HepG2 (cell line): Measurements from ENCODE around the gene RRAS2. TPM values are rescaled to one million over a fixed set of nuclear protein-coding genes. Genes with fewer than 3 reads are reported as not detected.

Source experiments
- ATAC-seq: fragments of 200-7000 bp; cut with Tn5 transposase; 3 replicates; pipeline ENCODE4 v1.9.1; 2020; ENCODE audit warnings: mild to moderate bottlenecking, moderate library complexity
- BruUV-seq: library from RNA; stranded (reverse); fragments of 400-500 nt; replicated peaks from 2 replicates; lab custom pipeline; 2021; lab: Mats Ljungman, UMichigan
- CTCF ChIA-PET: fragments of 300-600 bp; formaldehyde crosslinking; extraction: SDS; loops from one replicate; lab custom pipeline; 2021; ENCODE audit warnings: low total read pairs, inconsistent platforms, low intra/inter-chr PET ratio; lab: Yijun Ruan, JAX
- POLR2A ChIA-PET: fragments of 350-600 bp; sonication (Branson Sonifier 250); formaldehyde crosslinking; loops from one replicate; lab custom pipeline; 2020; ENCODE audit warnings: antibody characterized with exemption, inconsistent platforms; lab: Yijun Ruan, JAX
- DNase-seq: peaks from one replicate; pipeline ENCODE4 v3.0.0-alpha.2; 2015; ENCODE audit warnings: low spot score
- FAIRE-seq: peaks from 3 replicates; lab custom pipeline; 2011; peaks lifted over from hg19 to GRCh38; lab: Jason Lieb, UNC
- H2AFZ ChIP-seq: one replicate; pipeline ENCODE4 v1.6.1; 2011; ENCODE audit warnings: low read length, inconsistent platforms
- H3K27ac ChIP-seq: fragments of 300-600 bp; 3 replicates; pipeline ENCODE4 v1.8.0; 2011; ENCODE audit warnings: mixed run types, mild to moderate bottlenecking, mixed read lengths, low read length, inconsistent platforms; ENCODE audit not compliant: insufficient read depth; ENCODE audit errors: extremely low read length
- H3K27me3 ChIP-seq, 2 experiments: fragments of 200-600 bp in 1 of 2; 2 replicates in 1 of 2; 3 replicates in 1 of 2; pipeline versions ENCODE4 v1.6.0 to v1.8.0; 2011; ENCODE audit warnings: low read length in 2 of 2, mild to moderate bottlenecking in 2 of 2, moderate library complexity in 2 of 2, inconsistent platforms in 1 of 2; ENCODE audit not compliant: insufficient read depth in 2 of 2, control insufficient read depth in 1 of 2
- H3K36me3 ChIP-seq, 2 experiments: fragments of 200-600 bp in 1 of 2; replicated peaks in 1 of 2; 2 replicates in 1 of 2; 3 replicates in 1 of 2; pipeline versions ENCODE4 v1.5.1 to v1.8.0; 2011; ENCODE audit warnings: low read length in 2 of 2, inconsistent platforms in 1 of 2; ENCODE audit not compliant: insufficient read depth in 2 of 2, control insufficient read depth in 1 of 2
- H3K4me1 ChIP-seq: 2 replicates; pipeline ENCODE4 v1.5.1; 2012; ENCODE audit warnings: low read length, inconsistent platforms; ENCODE audit not compliant: insufficient read depth
- H3K4me2 ChIP-seq: 2 replicates; pipeline ENCODE4 v1.6.0; 2011; ENCODE audit warnings: low read depth, low read length, inconsistent platforms
- H3K4me3 ChIP-seq, 3 experiments: fragments of 200-600 bp in 1 of 3; sonication (generic), shearing (Covaris generic) in 1 of 3; replicated peaks in 1 of 3; 2 replicates each; pipeline ENCODE4 v1.5.1; 2011 to 2016; ENCODE audit warnings: low read length in 3 of 3, inconsistent platforms in 2 of 3, low read depth in 2 of 3, mild to moderate bottlenecking in 2 of 3, control low read depth in 1 of 3, mixed read lengths in 1 of 3; ENCODE audit not compliant: insufficient read depth in 1 of 3
- H3K79me2 ChIP-seq: one replicate; pipeline ENCODE4 v1.6.1; 2011; ENCODE audit warnings: low read length, inconsistent platforms; ENCODE audit not compliant: insufficient read depth
- H3K9ac ChIP-seq: 2 replicates; pipeline ENCODE4 v1.6.0; 2011; ENCODE audit warnings: mild to moderate bottlenecking, low read depth, low read length, inconsistent platforms; ENCODE audit not compliant: insufficient read depth
- H3K9me3 ChIP-seq: 2 replicates; pipeline ENCODE4 v1.5.1; 2012; ENCODE audit warnings: mild to moderate bottlenecking, low read length
- H4K20me1 ChIP-seq: 2 replicates; pipeline ENCODE4 v1.6.0; 2011; ENCODE audit warnings: inconsistent platforms, mild to moderate bottlenecking, low read length, moderate library complexity; ENCODE audit not compliant: insufficient read depth
- ASH2L ChIP-seq: fragments of 300-600, 200-600 bp; sonication (generic); IDR thresholded peaks from 2 replicates; pipeline ENCODE4 v1.7.0; 2017; ENCODE audit warnings: low read depth, mild to moderate bottlenecking, moderate library complexity, mixed read lengths, low read length; ENCODE audit not compliant: insufficient read length
- PAXIP1 ChIP-seq: sonication (generic); formaldehyde crosslinking; conservative IDR thresholded peaks from 2 replicates; pipeline ENCODE4 v1.4.0; 2020; ENCODE audit warnings: mild to moderate bottlenecking, missing genetic modification reagents, moderate library complexity
- TBX2 ChIP-seq: sonication (generic); formaldehyde crosslinking; IDR thresholded peaks from 2 replicates; pipeline ENCODE4 v1.5.0; 2020; ENCODE audit warnings: missing genetic modification reagents, mild to moderate bottlenecking, borderline replicate concordance
- TBX3 ChIP-seq: fragments of 450-650 bp; IDR thresholded peaks from 2 replicates; pipeline ENCODE4 v1.6.1; 2017; ENCODE audit warnings: antibody characterized with exemption, mild to moderate bottlenecking, inconsistent platforms, borderline replicate concordance
- ZNF264 ChIP-seq: sonication (generic); formaldehyde crosslinking; IDR thresholded peaks from 2 replicates; pipeline ENCODE4 v1.4.0; 2020; ENCODE audit warnings: missing genetic modification reagents
- WGBS: methylation state at CpG from one replicate; pipeline ENCODE4 v1.1.6; 2017; ENCODE audit warnings: low lambda C conversion rate; 5-methylcytosine and 5-hydroxymethylcytosine counted together
- in situ Hi-C: cut with HindIII; loops from 2 replicates; pipeline ENCODE4 v1.10.0; 2017; ENCODE audit warnings: low pct_unique_long_range_greater_than_20kb; ENCODE audit not compliant: extremely low pct_ligation_motif_present
- intact Hi-C: fragments of 100-400 bp; cut with micrococcal nuclease; formaldehyde crosslinking; loops from one replicate; pipeline ENCODE4 v1.10.0; 2022; ENCODE audit not compliant: unreplicated experiment
- polyA plus RNA-seq, 8 experiments: library from polyadenylated mRNA; depleted of rRNA in 3 of 8; stranded (reverse) in 7 of 8; unstranded in 1 of 8; fragments of >200 nt; fragmentation: Illumina TruSeq in 4 of 8; extraction: Trizol in 4 of 8; gene quantifications; 2 replicates each; pipeline versions ENCODE4 v1.2.1 to v1.2.3, GENCODE V29; 2011 to 2016; ENCODE audit warnings: low read depth in 4 of 8, missing spikeins in 1 of 8, mixed read lengths in 1 of 8; ENCODE audit not compliant: insufficient read depth in 1 of 8
- total RNA-seq, 5 experiments: library from RNA; depleted of rRNA; stranded (reverse); fragments of >200 nt; fragmentation: Illumina TruSeq; extraction: Trizol; gene quantifications; 2 replicates each; pipeline ENCODE4 v1.2.3, GENCODE V29; 2016; ENCODE audit warnings: low read depth in 1 of 5

Gene RRAS2
- total and polyA plus RNA-seq, 2 of the 13 experiments (the other 11 are each of a cell fraction or from before 2014, with no cell fraction given), result 19.0 to 44.1 TPM

GRCh38 chr11:14322510-14322909 lies 36.5 kb downstream of the RRAS2 start (continued):
- TF ChIP-seq ZNF264, result no peak

- no peak overlapping the region for H3K9ac ChIP-seq
- H3K4me2 ChIP-seq, result no peak overlapping the region
- H3K27ac ChIP-seq, result no peak overlapping the region
- H4K20me1 ChIP-seq, result peaks cover 3% of the 10 kb centered on the region; the same call in 1 of the 2 replicates
- no TSS peak for BruUV-seq
- peaks cover 49% of the 10 kb centered on the region for H3K79me2 ChIP-seq
- FAIRE-seq, result no peak
- CTCF ChIA-PET, result no interaction called here
- H2AFZ ChIP-seq, result no peak overlapping the region
- intact Hi-C loops, result no loop called here
- no peaks in the 10 kb centered on the region; a peak in 1 of 5 replicates for H3K27me3 ChIP-seq
- POLR2A ChIA-PET, result no interaction called here
- TF ChIP-seq ASH2L (no peak), TBX3 (no peak), PAXIP1 (no peak), TBX2 (CRISPR knock-in tag) (no peak)
- no peak overlapping the region for H3K4me3 ChIP-seq
- no peaks in the 10 kb centered on the region for H3K9me3 ChIP-seq
- ATAC-seq, result no peak
- H3K4me1 ChIP-seq, result peaks cover 15% of the 10 kb centered on the region; the same call in 1 of the 2 replicates
- WGBS, result 95% methylated on average over 3 of the region's 3 CpGs
- in situ Hi-C loops, result no loop called here
- H3K36me3 ChIP-seq, result no peaks in the 10 kb centered on the region
- DNase-seq, result no peak
Measured at GRCh38 chr11:14320020-14320419, 39.0 kb downstream of the RRAS2 start.
